PFSK-1 (cell line): ENCODE data around the gene UGDH.

Source experiments
- FOXP2 ChIP-seq: optimal IDR thresholded peaks from 2 replicates; pipeline ENCODE3; 2011; ENCODE audit warnings: borderline replicate concordance, control low read depth, inconsistent platforms; ENCODE audit not compliant: insufficient read depth; ENCODE audit errors: extremely low read length, extremely low read depth
- POLR2AphosphoS5 ChIP-seq: IDR thresholded peaks from 2 replicates; pipeline ENCODE4 v1.6.1; 2012; ENCODE audit warnings: low read depth, mild to moderate bottlenecking, control low read depth, low read length, moderate library complexity
- REST ChIP-seq, 2 experiments: IDR thresholded peaks; 2 replicates each; pipeline versions ENCODE4 v1.6.1 to v1.8.0; 2011 to 2012; ENCODE audit warnings: low read depth in 2 of 2, low read length in 2 of 2, control low read depth in 1 of 2, inconsistent platforms in 1 of 2, mild to moderate bottlenecking in 1 of 2, moderate library complexity in 1 of 2; ENCODE audit not compliant: insufficient read depth in 1 of 2
- SIN3A ChIP-seq: IDR thresholded peaks from 2 replicates; pipeline ENCODE4 v1.6.1; 2012; ENCODE audit warnings: mild to moderate bottlenecking, low read length, moderate library complexity, borderline replicate concordance; ENCODE audit not compliant: insufficient read depth

- TF ChIP-seq SIN3A (no peak), POLR2AphosphoS5 (no peak), REST (IDR thresholded peaks at IDR 0.05; ENCODE audit: insufficient read depth in 1 of 2, low read depth in 2 of 2, low read length in 2 of 2) (no peak), FOXP2 (no peak)
Measured at GRCh38 chr4:39539089-39539611, 11.9 kb upstream of the UGDH start.
